Sigmoid colon (tissue), 7 donors: ENCODE measurements around the gene IGFBP2. TPM values are rescaled to one million over a fixed set of nuclear protein-coding genes. Genes with fewer than 3 reads are reported as not detected.

ENCODE experiments used
- DNase-seq: peaks from one replicate; pipeline ENCODE4 v3.0.0-alpha.2; 2019
- H3K27ac ChIP-seq, 4 donors: fragments of 200-600 bp; sonication (generic); one replicate each; pipeline ENCODE4 v1.5.1; 2016 to 2019; ENCODE audit warnings: mild to moderate bottlenecking in 1 of 4
- H3K27me3 ChIP-seq, 3 donors: fragments of 200-600 bp; sonication (generic); one replicate each; pipeline ENCODE4 v1.5.1; 2019; ENCODE audit warnings: mild to moderate bottlenecking in 1 of 3
- H3K36me3 ChIP-seq, 4 donors: fragments of 200-600 bp; sonication (generic); one replicate each; pipeline ENCODE4 v1.5.1; 2016 to 2019
- H3K4me1 ChIP-seq, 4 donors: fragments of 200-600 bp; sonication (generic); one replicate each; pipeline ENCODE4 v1.5.1; 2017 to 2019
- H3K4me3 ChIP-seq, 4 donors: fragments of 200-600 bp; sonication (generic); one replicate each; pipeline ENCODE4 v1.5.1; 2017 to 2019; ENCODE audit warnings: mild to moderate bottlenecking in 2 of 4, moderate library complexity in 1 of 4
- H3K9me3 ChIP-seq, 4 donors: fragments of 200-600 bp in 3 of 4; sonication (generic) in 3 of 4; one replicate each; pipeline versions ENCODE4 v1.5.1 to v1.6.1; 2013 to 2019
- EP300 ChIP-seq, 4 donors: sonication (generic); formaldehyde crosslinking; IDR thresholded peaks; one replicate each; pipeline ENCODE4 v1.6.1; 2017; ENCODE audit warnings: antibody characterized with exemption in 4 of 4
- POLR2A ChIP-seq, 2 donors: fragments of 450-650 bp; IDR thresholded peaks; one replicate each; pipeline ENCODE4 v1.6.1; 2016; ENCODE audit warnings: antibody characterized with exemption in 2 of 2, mild to moderate bottlenecking in 2 of 2, moderate library complexity in 2 of 2
- POLR2AphosphoS5 ChIP-seq, 4 donors: sonication (generic); formaldehyde crosslinking; IDR thresholded peaks; one replicate each; pipeline ENCODE4 v1.6.1; 2017; ENCODE audit warnings: antibody characterized with exemption in 4 of 4
- WGBS, 2 donors: extraction: QIAGEN DNeasy Blood & Tissue Kit; methylation state at CpG; one replicate each; pipeline ENCODE4 v1.1.7; 2013; 5-methylcytosine and 5-hydroxymethylcytosine counted together
- intact Hi-C: fragments of 100-400 bp; cut with DNase I; formaldehyde crosslinking; loops from one replicate; pipeline ENCODE4 v1.15.1; 2023
- polyA plus RNA-seq, 3 donors: library from polyadenylated mRNA; stranded (reverse); fragments of 200-250 nt; gene quantifications; one replicate each; pipeline ENCODE4 v1.2.3, GENCODE V29; 2013
- total RNA-seq, 4 donors: library from RNA; depleted of rRNA; stranded (reverse); fragments of >200 nt; gene quantifications; one replicate each; pipeline ENCODE4 v1.1.0, GENCODE V29; 2016
- TF ChIP-seq, protein P1 (sequence below), 4 experiments: fragments of 450-650 bp in 3 of 4; fragments of 200-600 bp in 1 of 4; IDR thresholded peaks; one replicate each; pipeline ENCODE4 v1.5.1; 2016 to 2019; ENCODE audit warnings: antibody characterized with exemption in 4 of 4, mild to moderate bottlenecking in 3 of 4, moderate library complexity in 2 of 4
- donor health status: healthy with polysubstance abuse.
- donor health status: Bipolar disorder and iron deficiency.
- donor health status: healthy.

Gene IGFBP2
- total and polyA plus RNA-seq, 7 donors, result 6.3 to 45.7 (median 30.8) TPM

- Histone ChIP-seq H3K27ac (peak overlapping the region in 3 of 4 donors; percentile 85 to 93 (median 91)), H3K27me3 (no peaks in the 10 kb centered on the region), H3K4me1 (peaks cover 0 to 38% (median 35%) of the 10 kb centered on the region in 4 donors), H3K9me3 (no peaks in the 10 kb centered on the region), H3K4me3 (no peak overlapping the region), H3K36me3 (peaks cover 34 to 91% (median 48%) of the 10 kb centered on the region in 4 donors)
- intact Hi-C loops, result no loop called here
- no peak for DNase-seq
- WGBS, 2 donors, result 83 to 88% methylated on average over 9 of the region's 9 CpGs
- TF ChIP-seq POLR2AphosphoS5 (IDR thresholded peaks at IDR 0.05) (no peak), EP300 (IDR thresholded peaks at IDR 0.05) (no peak), POLR2A (IDR thresholded peaks at IDR 0.05) (no peak)
- TF ChIP-seq, protein P1, sequence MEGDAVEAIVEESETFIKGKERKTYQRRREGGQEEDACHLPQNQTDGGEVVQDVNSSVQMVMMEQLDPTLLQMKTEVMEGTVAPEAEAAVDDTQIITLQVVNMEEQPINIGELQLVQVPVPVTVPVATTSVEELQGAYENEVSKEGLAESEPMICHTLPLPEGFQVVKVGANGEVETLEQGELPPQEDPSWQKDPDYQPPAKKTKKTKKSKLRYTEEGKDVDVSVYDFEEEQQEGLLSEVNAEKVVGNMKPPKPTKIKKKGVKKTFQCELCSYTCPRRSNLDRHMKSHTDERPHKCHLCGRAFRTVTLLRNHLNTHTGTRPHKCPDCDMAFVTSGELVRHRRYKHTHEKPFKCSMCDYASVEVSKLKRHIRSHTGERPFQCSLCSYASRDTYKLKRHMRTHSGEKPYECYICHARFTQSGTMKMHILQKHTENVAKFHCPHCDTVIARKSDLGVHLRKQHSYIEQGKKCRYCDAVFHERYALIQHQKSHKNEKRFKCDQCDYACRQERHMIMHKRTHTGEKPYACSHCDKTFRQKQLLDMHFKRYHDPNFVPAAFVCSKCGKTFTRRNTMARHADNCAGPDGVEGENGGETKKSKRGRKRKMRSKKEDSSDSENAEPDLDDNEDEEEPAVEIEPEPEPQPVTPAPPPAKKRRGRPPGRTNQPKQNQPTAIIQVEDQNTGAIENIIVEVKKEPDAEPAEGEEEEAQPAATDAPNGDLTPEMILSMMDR (IDR thresholded peaks at IDR 0.05), result no peak
Measured at GRCh38 chr2:216677439-216678097, 44.3 kb downstream of the IGFBP2 start.

- 93 to 94% methylated on average over 12 of the region's 12 CpGs for WGBS, 2 donors
- Histone ChIP-seq H3K36me3 (peaks cover 34 to 96% (median 48%) of the 10 kb centered on the region in 4 donors), H3K9me3 (no peaks in the 10 kb centered on the region), H3K27me3 (no peaks in the 10 kb centered on the region), H3K27ac (peak overlapping the region in 3 of 4 donors; percentile 85 to 93 (median 91)), H3K4me1 (peaks cover 0 to 43% (median 41%) of the 10 kb centered on the region in 4 donors), H3K4me3 (no peak overlapping the region)
- intact Hi-C loops, result no loop called here
- peak; percentile 64 for DNase-seq
- no peak for TF ChIP-seq EP300 (IDR thresholded peaks at IDR 0.05)
- TF ChIP-seq, protein P1 (IDR thresholded peaks at IDR 0.05), result no peak
- no peak for TF ChIP-seq POLR2AphosphoS5 (IDR thresholded peaks at IDR 0.05)
- TF ChIP-seq POLR2A (IDR thresholded peaks at IDR 0.05), result no peak
Measured at GRCh38 chr2:216678098-216678465, 44.9 kb downstream of the IGFBP2 start.

DNA sequence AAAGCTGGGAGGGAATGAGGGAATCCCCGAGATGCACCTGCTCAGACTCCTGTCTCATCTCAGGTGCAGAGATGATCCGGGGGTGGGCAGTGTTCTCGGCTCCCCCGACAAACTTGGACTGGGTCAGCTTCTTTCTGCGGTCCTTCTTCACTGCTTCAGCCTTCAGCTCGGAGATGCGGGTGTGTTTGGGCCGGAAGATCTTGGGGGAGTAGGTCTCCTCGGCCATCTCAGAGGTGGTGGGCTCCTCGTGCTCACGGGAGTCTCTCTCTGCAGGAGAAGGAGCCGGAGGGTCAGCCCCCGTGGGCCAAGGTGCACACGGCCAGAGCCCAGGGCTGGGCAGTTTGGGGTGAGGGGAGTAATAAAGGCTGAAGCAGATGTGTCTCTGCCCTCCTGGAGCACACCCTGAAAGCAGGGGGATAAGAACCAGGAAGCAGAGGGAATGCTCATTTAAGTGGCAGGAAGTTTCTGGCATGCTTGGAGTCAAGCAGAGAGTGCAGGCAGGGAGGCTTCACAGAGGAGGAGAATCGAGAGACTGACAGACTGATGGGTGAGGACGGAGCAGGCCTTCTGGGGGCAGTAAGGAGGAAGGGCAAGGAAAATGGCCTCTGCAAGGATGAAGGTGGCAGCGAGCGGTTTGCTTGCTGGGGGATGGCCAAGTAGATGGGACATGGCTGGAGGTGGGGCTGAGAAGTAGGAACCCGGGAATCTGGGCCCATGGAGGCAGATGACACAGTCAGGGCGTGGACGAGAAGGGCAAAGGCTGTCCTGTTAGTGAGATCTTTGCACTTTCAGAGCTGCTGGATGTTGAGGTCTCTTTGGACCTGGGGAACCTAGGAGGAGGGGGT, 45.8 kb downstream of the IGFBP2 start:
- TF ChIP-seq EP300 (IDR thresholded peaks at IDR 0.05) (no peak), POLR2AphosphoS5 (IDR thresholded peaks at IDR 0.05) (peak in 2 of 4 donors; percentile 17 to 32)
- H3K9me3 ChIP-seq, result no peaks in the 10 kb centered on the region
- H3K36me3 ChIP-seq, result peaks cover 26 to 94% (median 46%) of the 10 kb centered on the region in 4 donors
- H3K4me1 ChIP-seq, result peaks cover 0 to 53% (median 50%) of the 10 kb centered on the region in 4 donors
- no peaks in the 10 kb centered on the region for H3K27me3 ChIP-seq
- no peak overlapping the region for H3K4me3 ChIP-seq
- WGBS, 2 donors, result 80 to 86% methylated on average over 21 of the region's 21 CpGs
- intact Hi-C loops, result no loop called here
- peak overlapping the region; percentile 80 to 93 (median 88) for H3K27ac ChIP-seq
- peak; percentile 63 for DNase-seq

DNA sequence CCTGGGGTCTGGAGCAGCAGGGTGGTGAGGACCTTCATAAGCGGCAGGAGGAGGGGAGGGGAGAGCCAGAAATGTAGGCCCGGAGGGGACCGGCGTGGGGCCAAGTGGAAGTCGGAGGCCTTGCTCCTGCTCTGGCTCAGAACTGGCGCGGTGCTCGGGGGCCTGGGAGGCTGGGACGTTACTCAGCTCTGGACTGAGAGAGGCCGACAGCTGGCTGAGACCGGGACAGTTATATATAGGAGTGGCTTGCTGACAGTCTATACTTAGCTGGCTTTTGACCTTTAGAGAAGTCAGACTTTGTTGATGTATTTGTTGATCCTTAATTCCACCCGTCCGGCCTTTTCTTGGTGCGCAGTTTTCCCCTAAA, 46.4 kb downstream of the IGFBP2 start:
- peaks cover 0 to 59% (median 56%) of the 10 kb centered on the region in 4 donors for H3K4me1 ChIP-seq
- no peaks in the 10 kb centered on the region for H3K9me3 ChIP-seq
- H3K4me3 ChIP-seq, result no peak overlapping the region
- peak overlapping the region; percentile 80 to 93 (median 88) for H3K27ac ChIP-seq
- 73 to 79% methylated on average over 14 of the region's 14 CpGs for WGBS, 2 donors
- TF ChIP-seq EP300 (IDR thresholded peaks at IDR 0.05) (no peak), POLR2A (IDR thresholded peaks at IDR 0.05) (no peak), POLR2AphosphoS5 (IDR thresholded peaks at IDR 0.05) (no peak)
- intact Hi-C loops, result loop anchor here (5.0 kb wide), 1 partner anchor 1033 kb away; no protein-coding TSS in a partner anchor
- peak; percentile 87 for DNase-seq
- peaks cover 25 to 94% (median 42%) of the 10 kb centered on the region in 4 donors for H3K36me3 ChIP-seq
- H3K27me3 ChIP-seq, result no peaks in the 10 kb centered on the region

DNA sequence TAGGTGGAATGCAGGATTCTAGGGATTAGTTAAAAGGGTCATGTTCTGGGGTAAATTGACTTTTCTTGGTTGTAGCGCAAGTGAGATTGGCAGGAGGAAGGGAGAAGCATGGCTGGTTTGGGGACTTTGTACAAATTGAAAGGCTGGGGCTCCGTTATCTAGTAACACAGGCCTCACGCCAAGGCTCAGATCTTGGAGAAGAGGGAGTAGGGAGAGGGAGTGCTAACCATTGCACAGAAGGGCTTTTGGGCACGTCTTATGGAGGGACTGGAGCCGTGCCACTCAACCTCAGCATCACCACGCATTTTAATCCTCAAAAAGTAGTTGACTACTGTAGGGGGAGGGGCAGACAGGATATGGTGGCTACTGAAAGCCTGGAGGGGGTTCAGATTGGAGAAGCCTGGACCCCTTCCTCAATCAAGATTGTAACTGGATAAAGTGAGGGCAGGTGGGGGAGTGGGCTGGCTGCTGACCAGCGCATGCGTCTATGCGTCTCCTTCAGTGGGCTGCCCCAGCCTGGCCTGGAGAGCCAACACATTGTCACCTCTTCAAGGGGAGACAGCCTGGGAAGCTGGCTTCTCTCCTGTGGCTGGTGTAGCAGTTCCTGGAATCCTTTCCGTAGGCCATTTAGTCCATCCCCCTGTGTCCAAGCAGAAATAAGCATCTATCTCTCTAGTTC, 47.9 kb downstream of the IGFBP2 start:
- intact Hi-C loops, result loop anchor here (5.0 kb wide), 1 partner anchor 1031 kb away; no protein-coding TSS in a partner anchor

More for the DNA sequence above, 47.9 kb downstream of the IGFBP2 start:
- Histone ChIP-seq H3K36me3 (peaks cover 25 to 94% (median 35%) of the 10 kb centered on the region in 4 donors), H3K27me3 (no peaks in the 10 kb centered on the region), H3K4me1 (peaks cover 0 to 73% (median 71%) of the 10 kb centered on the region in 4 donors), H3K9me3 (no peaks in the 10 kb centered on the region), H3K4me3 (no peak overlapping the region), H3K27ac (peak overlapping the region; percentile 80 to 93 (median 88))
- peak; percentile 70 for DNase-seq
- 89% methylated on average over 10 of the region's 10 CpGs for whole genome bisulfite sequencing, 2 donors
- no peak for TF ChIP-seq EP300 (IDR thresholded peaks at IDR 0.05)
- peak in 2 of 4 donors; percentile 2 to 23 for TF ChIP-seq POLR2AphosphoS5 (IDR thresholded peaks at IDR 0.05)
